GM21576 (cell line): ENCODE data around the gene GP2.
"Not testable (repeated sequence)": the region's sequence is repeated elsewhere in the genome, so short reads cannot be mapped to it uniquely, and the experiment has no call there.

Experiments used
- ATAC-seq: cut with Tn5 transposase; IDR thresholded peaks from one replicate; pipeline ENCODE4 v1.9.1; 2021; ENCODE audit warnings: mild to moderate bottlenecking, moderate library complexity; ENCODE audit not compliant: unreplicated experiment

The GP2 gene

GRCh38 chr16:20326321-20326720, 992 bp downstream of the GP2 start:
- no peak for ATAC-seq

- ATAC-seq, result no peak
Measured at GRCh38 chr16:20325005-20325404, 2.3 kb downstream of the GP2 start.

GRCh38 chr16:20323591-20324117, 3.7 kb downstream of the GP2 start:
- ATAC-seq, result no peak

GRCh38 chr16:20322696-20323095, 4.6 kb downstream of the GP2 start:
- no peak for ATAC-seq

- ATAC-seq, result no peak
Measured at GRCh38 chr16:20321671-20322070, 5.6 kb downstream of the GP2 start.

- ATAC-seq, result not testable (repeated sequence)
Measured at GRCh38 chr16:20321051-20321450, 6.3 kb downstream of the GP2 start.

GRCh38 chr16:20320592-20320991, 6.7 kb downstream of the GP2 start:
- no peak for ATAC-seq

GRCh38 chr16:20320178-20320577, 7.1 kb downstream of the GP2 start:
- ATAC-seq, result no peak

- no peak for ATAC-seq
Measured at GRCh38 chr16:20319406-20319805, 7.9 kb downstream of the GP2 start.

GRCh38 chr16:20318437-20318836, 8.9 kb downstream of the GP2 start:
- no peak for ATAC-seq

- ATAC-seq, result no peak
Measured at GRCh38 chr16:20318006-20318405, 9.3 kb downstream of the GP2 start.

GRCh38 chr16:20317117-20317516, 10.2 kb downstream of the GP2 start:
- ATAC-seq, result no peak

GRCh38 chr16:20316715-20317114, 10.6 kb downstream of the GP2 start:
- no peak for ATAC-seq

- no peak for ATAC-seq
Measured at GRCh38 chr16:20315764-20316163, 11.5 kb downstream of the GP2 start.

GRCh38 chr16:20314575-20314974, 12.7 kb downstream of the GP2 start:
- ATAC-seq, result no peak

GRCh38 chr16:20313741-20314140, 13.6 kb downstream of the GP2 start:
- ATAC-seq, result no peak

GRCh38 chr16:20312536-20313095, 14.7 kb downstream of the GP2 start:
- not testable (repeated sequence) for ATAC-seq

GRCh38 chr16:20311548-20311947, 15.8 kb downstream of the GP2 start:
- ATAC-seq, result no peak

GRCh38 chr16:20310421-20311395, 16.6 kb downstream of the GP2 start:
- ATAC-seq, result no peak

- ATAC-seq, result no peak
Measured at GRCh38 chr16:20309786-20310185, 17.5 kb downstream of the GP2 start.

- ATAC-seq, result no peak
Measured at GRCh38 chr16:20308801-20309590, 18.3 kb downstream of the GP2 start.
